ENCODE results near the gene NKX3-2. TPM values are rescaled to one million over a fixed set of nuclear protein-coding genes. Genes with fewer than 3 reads are reported as not detected.

NKX3-2 gene
- polyA plus RNA-seq, 1 experiment: 0.02 TPM

DNA sequence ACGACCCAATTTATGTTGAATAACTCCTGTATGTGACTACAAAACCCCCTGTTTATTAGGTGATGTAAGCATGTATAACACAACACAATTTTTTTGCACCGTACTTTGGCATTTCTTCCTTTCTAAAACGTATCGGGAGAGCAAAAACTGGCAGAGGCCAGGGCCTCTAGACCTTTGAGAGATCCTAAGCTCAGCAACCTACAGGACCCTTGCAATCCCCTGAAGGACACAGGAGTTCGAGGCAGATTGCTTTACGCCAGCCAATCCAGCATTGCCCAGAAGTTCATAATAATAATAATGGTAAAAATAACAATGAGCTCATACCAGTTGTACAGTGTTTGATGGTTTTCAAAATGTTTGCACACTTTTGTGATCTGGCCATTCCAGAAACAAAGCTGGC, 7.7 kb downstream of the NKX3-2 start:
- ChIA-PET CTCF (no interaction called here), POLR2A (no interaction called here)
- TF ChIP-seq, protein P1, sequence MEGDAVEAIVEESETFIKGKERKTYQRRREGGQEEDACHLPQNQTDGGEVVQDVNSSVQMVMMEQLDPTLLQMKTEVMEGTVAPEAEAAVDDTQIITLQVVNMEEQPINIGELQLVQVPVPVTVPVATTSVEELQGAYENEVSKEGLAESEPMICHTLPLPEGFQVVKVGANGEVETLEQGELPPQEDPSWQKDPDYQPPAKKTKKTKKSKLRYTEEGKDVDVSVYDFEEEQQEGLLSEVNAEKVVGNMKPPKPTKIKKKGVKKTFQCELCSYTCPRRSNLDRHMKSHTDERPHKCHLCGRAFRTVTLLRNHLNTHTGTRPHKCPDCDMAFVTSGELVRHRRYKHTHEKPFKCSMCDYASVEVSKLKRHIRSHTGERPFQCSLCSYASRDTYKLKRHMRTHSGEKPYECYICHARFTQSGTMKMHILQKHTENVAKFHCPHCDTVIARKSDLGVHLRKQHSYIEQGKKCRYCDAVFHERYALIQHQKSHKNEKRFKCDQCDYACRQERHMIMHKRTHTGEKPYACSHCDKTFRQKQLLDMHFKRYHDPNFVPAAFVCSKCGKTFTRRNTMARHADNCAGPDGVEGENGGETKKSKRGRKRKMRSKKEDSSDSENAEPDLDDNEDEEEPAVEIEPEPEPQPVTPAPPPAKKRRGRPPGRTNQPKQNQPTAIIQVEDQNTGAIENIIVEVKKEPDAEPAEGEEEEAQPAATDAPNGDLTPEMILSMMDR (IDR thresholded peaks at IDR 0.05; ENCODE audit: insufficient read depth, low read depth, low read length): no peak
- no peak overlapping the region for H3K4me3 ChIP-seq (ENCODE audit: low read depth, low read length)
- DNase-seq (ENCODE audit: low read depth): no peak
- peaks cover 71% of the 10 kb centered on the region for H3K27me3 ChIP-seq (ENCODE audit: control insufficient read depth, insufficient read depth, low read length)
- no peaks in the 10 kb centered on the region for H3K36me3 ChIP-seq (ENCODE audit: control insufficient read depth, insufficient read depth, low read length)

DNA sequence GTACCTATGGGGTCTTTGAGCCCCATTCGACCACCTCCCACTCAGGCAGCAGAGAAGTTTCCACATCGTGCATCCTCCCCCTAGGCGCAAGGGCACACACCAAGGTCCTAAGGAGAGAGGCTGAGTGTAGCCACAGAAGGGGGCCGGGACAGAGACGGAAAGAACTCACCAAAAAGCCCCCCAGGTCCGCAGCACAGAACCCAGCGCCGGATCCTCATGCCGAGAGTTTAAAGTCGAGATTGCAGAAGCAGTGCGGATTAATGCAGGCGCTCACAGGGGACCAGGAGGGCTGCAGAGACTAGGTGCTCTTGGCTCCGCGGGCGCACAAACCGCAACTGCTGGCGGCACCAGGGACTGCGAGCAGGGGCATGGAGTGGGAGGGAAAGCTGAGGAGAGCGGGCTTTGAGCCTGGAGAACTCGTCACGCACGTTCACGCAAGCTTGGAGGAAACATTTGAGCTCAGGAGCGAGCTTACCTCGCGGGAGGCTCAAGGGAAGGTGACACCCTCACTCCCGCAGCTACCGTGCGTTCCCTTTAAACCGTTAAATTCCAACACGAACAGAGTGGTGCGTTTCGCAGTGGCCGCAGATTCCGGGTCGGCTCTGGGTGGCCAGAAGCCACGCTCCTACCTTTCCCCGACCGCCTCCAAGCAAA, 8.5 kb downstream of the NKX3-2 start:
- POLR2A ChIA-PET: no interaction called here
- Histone ChIP-seq H3K4me3 (ENCODE audit: low read depth, low read length) (no peak overlapping the region), H3K36me3 (ENCODE audit: control insufficient read depth, insufficient read depth, low read length) (no peaks in the 10 kb centered on the region), H3K27me3 (ENCODE audit: control insufficient read depth, insufficient read depth, low read length) (peaks cover 73% of the 10 kb centered on the region)
- TF ChIP-seq, protein P1 (IDR thresholded peaks at IDR 0.05; ENCODE audit: insufficient read depth, low read depth, low read length): no peak
- CTCF ChIA-PET: no interaction called here
- no peak for DNase-seq (ENCODE audit: low read depth)

DNA sequence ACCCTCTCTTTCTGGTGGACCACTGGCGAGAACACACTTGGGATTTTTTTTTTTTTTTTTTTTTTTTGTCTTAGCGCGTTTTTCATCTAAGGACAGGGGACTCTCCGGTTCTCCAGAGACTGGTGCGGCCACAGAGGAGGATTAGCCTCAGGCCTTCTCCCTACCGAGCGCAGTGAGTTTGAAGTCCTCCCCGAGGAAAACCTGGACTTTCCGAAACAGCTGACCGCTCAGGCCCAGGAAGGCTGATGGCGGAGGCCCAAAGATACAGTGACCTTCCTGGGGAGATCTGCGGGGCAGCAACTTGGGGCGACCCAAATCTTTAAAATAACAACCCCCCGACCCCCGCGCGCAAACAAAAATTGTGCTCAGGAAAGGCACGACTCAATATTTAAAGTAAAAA, 9.2 kb downstream of the NKX3-2 start:
- CTCF ChIA-PET: no interaction called here
- Histone ChIP-seq H3K36me3 (ENCODE audit: control insufficient read depth, insufficient read depth, low read length) (no peaks in the 10 kb centered on the region), H3K4me3 (ENCODE audit: low read depth, low read length) (no peak overlapping the region), H3K27me3 (ENCODE audit: control insufficient read depth, insufficient read depth, low read length) (peaks cover 73% of the 10 kb centered on the region)
- TF ChIP-seq, protein P1 (IDR thresholded peaks at IDR 0.05; ENCODE audit: insufficient read depth, low read depth, low read length): no peak
- no peak for DNase-seq (ENCODE audit: low read depth)
- POLR2A ChIA-PET: no interaction called here

DNA sequence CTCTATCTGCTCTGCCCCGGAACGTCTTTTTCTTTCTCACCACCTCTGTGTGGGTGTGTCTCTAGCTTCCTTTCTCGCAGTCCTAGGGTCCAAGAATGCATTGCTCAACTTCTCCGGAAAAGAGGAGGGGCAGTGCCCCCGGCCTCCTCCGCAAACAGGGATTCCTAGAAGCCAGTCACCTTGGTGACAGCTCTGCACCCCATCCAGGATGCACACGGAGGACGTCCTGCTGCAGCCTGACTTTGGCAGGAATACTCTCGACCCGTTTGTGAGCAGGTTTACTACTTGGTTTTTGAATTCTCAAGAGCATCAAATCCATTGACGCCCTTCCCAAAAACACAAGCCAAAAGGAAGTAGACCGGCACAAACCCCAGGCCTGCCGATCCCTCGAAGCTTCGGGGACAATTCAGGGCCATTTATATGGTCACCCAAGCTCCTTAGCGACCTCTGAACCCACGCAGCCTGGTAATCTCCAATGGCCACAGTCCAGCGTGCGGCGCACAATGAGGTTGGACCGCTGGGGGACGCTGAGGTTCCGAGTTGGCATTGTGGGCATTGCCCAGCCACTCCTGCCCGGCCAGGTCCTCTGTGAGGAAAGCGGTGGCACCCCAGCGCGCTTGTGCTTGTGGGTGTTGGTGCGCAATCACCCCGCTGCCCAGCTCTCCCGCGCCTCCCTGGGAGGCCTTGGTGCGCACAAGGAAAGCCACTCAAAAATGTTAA, 9.8 kb downstream of the NKX3-2 start:
- Histone ChIP-seq H3K27me3 (ENCODE audit: control insufficient read depth, insufficient read depth, low read length) (peaks cover 73% of the 10 kb centered on the region), H3K36me3 (ENCODE audit: control insufficient read depth, insufficient read depth, low read length) (no peaks in the 10 kb centered on the region), H3K4me3 (ENCODE audit: low read depth, low read length) (no peak overlapping the region)
- ChIA-PET POLR2A (no interaction called here), CTCF (interaction anchor here (1.5 kb wide), 1 partner anchor 9 kb away, joined by 3 read pairs; no protein-coding TSS in a partner anchor)
- DNase-seq (ENCODE audit: low read depth): no peak
- TF ChIP-seq, protein P1 (IDR thresholded peaks at IDR 0.05; ENCODE audit: insufficient read depth, low read depth, low read length): no peak

DNA sequence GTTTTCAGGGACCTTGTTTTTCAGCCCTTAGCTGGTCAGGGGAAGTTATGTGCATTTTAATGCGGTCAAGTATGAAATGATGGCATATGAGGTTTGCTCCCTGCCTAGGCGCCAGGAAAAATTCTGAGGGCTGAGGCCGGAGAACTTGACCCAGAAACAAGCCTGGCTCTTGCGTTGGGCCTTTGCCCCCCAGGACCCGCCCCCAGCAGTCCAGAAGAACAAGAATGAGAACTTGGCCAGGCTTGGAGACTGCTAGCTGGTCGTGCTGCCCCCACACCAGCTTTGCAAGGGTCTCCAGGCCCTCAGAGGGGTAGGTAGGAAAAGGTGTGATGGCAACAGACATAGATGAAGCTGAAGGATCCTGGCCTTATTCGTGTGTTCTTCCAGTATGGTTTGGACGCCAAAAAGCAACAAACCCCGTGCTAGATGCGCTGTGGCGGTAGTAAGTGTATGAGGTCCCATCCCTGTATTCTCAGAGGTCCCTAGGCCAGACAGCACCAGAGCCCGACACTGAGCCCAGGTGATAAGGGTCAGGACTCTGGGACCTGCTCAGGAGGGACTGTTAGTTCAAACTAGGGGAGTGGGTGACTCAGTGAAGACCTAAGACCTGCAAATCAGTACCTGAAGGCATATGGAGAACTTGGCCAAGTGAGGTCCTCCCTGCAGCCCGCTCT, 10.5 kb downstream of the NKX3-2 start:
- DNase-seq (ENCODE audit: low read depth): no peak
- Histone ChIP-seq H3K27me3 (ENCODE audit: control insufficient read depth, insufficient read depth, low read length) (peaks cover 75% of the 10 kb centered on the region), H3K36me3 (ENCODE audit: control insufficient read depth, insufficient read depth, low read length) (no peaks in the 10 kb centered on the region), H3K4me3 (ENCODE audit: low read depth, low read length) (no peak overlapping the region)
- TF ChIP-seq, protein P1 (IDR thresholded peaks at IDR 0.05; ENCODE audit: insufficient read depth, low read depth, low read length): no peak
- ChIA-PET CTCF (interaction anchor here (1.5 kb wide), 1 partner anchor 10 kb away, joined by 3 read pairs; no protein-coding TSS in a partner anchor), POLR2A (no interaction called here)

Measured in BJ (cell line).